ENCODE data around the gene SPINK8. TPM values are rescaled to one million over a fixed set of nuclear protein-coding genes. Genes with fewer than 3 reads are reported as not detected.

Gene SPINK8
- total RNA-seq, 1 experiment from 2014 or later = not detected

- Histone ChIP-seq H2BK5ac (ENCODE audit: insufficient read length, low read length) (no peak overlapping the region), H3K23me2 (ENCODE audit: insufficient read length, low read depth, low read length, poor library complexity, severe bottlenecking) (no peaks in the 10 kb centered on the region), H3K4ac (ENCODE audit: low read depth, low read length) (no peak overlapping the region), H4K5ac (ENCODE audit: insufficient read length, low read depth, low read length) (no peak overlapping the region), H3K9ac (ENCODE audit: extremely low read depth, insufficient read length, low read length) (no peak overlapping the region), H3K18ac (ENCODE audit: insufficient read length, low read depth, low read length) (no peak overlapping the region), H2BK20ac (ENCODE audit: low read depth, low read length, poor library complexity, severe bottlenecking) (no peak overlapping the region), H2BK120ac (ENCODE audit: low read depth, low read length, poor library complexity, severe bottlenecking) (no peak overlapping the region), H3K79me1 (ENCODE audit: insufficient read depth, low read depth, low read length, poor library complexity, severe bottlenecking) (no peaks in the 10 kb centered on the region), H4K8ac (replicated peaks; ENCODE audit: insufficient read length, low read depth, low read length) (no peak overlapping the region), H3K4me1 (ENCODE audit: insufficient read depth, low read length) (no peaks in the 10 kb centered on the region), H3K79me2 (ENCODE audit: insufficient read depth, low read length) (no peaks in the 10 kb centered on the region), H3K14ac (ENCODE audit: insufficient read depth, low read length) (no peak overlapping the region), H2AK5ac (ENCODE audit: insufficient read length, low read length) (no peak overlapping the region), H3K9me3 (ENCODE audit: control insufficient read depth, low read depth, low read length) (no peaks in the 10 kb centered on the region), H3K27me3 (ENCODE audit: insufficient read depth, low read length) (no peaks in the 10 kb centered on the region), H3K23ac (ENCODE audit: insufficient read length, low read depth, low read length) (no peak overlapping the region), H2BK12ac (ENCODE audit: insufficient read length, low read depth, low read length) (no peak overlapping the region), H3T11ph (ENCODE audit: low read length) (no peak overlapping the region), H4K91ac (ENCODE audit: insufficient read length, low read depth, low read length) (no peak overlapping the region), H2BK15ac (ENCODE audit: low read depth, low read length) (no peak overlapping the region), H4K20me1 (ENCODE audit: control insufficient read depth, insufficient read depth, insufficient read length) (no peaks in the 10 kb centered on the region), H3K4me2 (ENCODE audit: insufficient read depth, insufficient read length, low read length) (no peak overlapping the region), H2AFZ (ENCODE audit: low read length) (peak overlapping the region; percentile 78), H3K56ac (ENCODE audit: insufficient read length, low read depth, low read length) (no peak overlapping the region), H3K27ac (ENCODE audit: insufficient read length, low read depth, low read length) (no peak overlapping the region)
- DNase-seq = no peak
- H3K27me3 Mint-ChIP-seq (ENCODE audit: low read depth) = no peaks in the 10 kb centered on the region; the same call in 1 of the 2 replicates
- no peaks in the 10 kb centered on the region; a peak in 2 of 5 replicates for H3K9me3 Mint-ChIP-seq
- peak overlapping the region in 1 of 3 experiments; percentile 33; a peak in 1 of 7 replicates for H3K27ac Mint-ChIP-seq
- no peak overlapping the region for H3K4me3 Mint-ChIP-seq
- TF ChIP-seq, protein P1, sequence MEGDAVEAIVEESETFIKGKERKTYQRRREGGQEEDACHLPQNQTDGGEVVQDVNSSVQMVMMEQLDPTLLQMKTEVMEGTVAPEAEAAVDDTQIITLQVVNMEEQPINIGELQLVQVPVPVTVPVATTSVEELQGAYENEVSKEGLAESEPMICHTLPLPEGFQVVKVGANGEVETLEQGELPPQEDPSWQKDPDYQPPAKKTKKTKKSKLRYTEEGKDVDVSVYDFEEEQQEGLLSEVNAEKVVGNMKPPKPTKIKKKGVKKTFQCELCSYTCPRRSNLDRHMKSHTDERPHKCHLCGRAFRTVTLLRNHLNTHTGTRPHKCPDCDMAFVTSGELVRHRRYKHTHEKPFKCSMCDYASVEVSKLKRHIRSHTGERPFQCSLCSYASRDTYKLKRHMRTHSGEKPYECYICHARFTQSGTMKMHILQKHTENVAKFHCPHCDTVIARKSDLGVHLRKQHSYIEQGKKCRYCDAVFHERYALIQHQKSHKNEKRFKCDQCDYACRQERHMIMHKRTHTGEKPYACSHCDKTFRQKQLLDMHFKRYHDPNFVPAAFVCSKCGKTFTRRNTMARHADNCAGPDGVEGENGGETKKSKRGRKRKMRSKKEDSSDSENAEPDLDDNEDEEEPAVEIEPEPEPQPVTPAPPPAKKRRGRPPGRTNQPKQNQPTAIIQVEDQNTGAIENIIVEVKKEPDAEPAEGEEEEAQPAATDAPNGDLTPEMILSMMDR (conservative IDR thresholded peaks at IDR 0.05) = no peak
- no peaks in the 10 kb centered on the region for H3K36me3 Mint-ChIP-seq (ENCODE audit: insufficient read depth in 1 of 3, low read depth in 3 of 3)
- WGBS (ENCODE audit: extremely low coverage, insufficient read length, low lambda C conversion rate) = no CpG with 5 or more reads among the region's 7 CpGs
- peaks cover 18 to 25% of the 10 kb centered on the region in 2 experiments for H3K4me1 Mint-ChIP-seq
These were observed 36.4 kb upstream of the SPINK8 start for GRCh38 chr3:48369693-48370332.
